ENCODE measurements around the gene SPOP. TPM values are rescaled to one million over a fixed set of nuclear protein-coding genes. Genes with fewer than 3 reads are reported as not detected.
A peak's percentile ranks its signal among the peaks of the same experiment; 100 is the strongest.

Gene SPOP
- total and polyA plus RNA-seq, 2 experiments from 2014 or later: 13.9 to 18.6 TPM

DNA sequence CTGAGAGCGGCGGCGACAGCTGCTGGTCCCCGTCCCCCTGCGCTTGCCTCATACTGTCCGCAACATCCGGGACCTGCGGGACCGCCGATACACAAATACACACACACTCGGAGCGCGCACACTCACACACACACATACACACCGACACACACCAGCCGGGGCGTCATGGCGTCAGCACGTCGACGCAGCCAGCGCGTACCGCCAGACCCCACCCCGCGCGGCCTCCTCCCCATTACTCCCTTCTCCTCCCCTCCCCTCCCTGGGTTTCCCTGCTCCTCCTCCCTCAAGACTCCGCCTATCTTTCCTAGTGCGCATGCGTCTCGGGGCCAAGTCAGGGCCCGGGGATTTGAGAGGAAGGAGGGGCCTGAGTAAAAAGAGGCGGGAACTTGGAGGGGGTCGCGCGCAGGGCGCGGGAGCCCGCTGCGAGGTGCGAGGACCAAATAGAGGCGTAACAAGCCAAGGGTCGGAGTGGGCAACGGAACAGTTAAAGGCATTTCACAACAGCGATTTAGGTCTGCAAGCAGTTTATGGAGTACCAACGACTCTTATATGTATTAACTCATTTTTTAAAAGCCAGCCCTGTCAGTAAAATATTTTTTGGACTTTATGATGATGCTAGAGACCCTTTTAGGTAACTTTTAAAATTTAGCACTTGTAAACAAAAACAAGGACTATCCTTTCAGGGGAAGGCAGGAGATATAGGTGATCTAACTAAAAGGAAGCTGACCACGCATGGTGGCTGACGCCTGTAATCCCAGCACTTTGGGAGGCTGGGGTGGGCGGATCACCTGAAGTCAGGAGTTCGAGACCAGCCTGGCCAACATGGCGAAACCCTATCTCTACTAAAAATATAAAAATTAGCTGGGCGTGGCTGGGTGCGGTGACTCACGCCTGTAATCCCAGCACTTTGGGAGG is at the start of gene SPOP (continued):
- TF ChIP-seq ZNF331 (CRISPR knock-in tag; IDR thresholded peaks at IDR 0.05; ENCODE audit: low read depth): peak; percentile 21; the same call in 1 of the 2 replicates

DNA sequence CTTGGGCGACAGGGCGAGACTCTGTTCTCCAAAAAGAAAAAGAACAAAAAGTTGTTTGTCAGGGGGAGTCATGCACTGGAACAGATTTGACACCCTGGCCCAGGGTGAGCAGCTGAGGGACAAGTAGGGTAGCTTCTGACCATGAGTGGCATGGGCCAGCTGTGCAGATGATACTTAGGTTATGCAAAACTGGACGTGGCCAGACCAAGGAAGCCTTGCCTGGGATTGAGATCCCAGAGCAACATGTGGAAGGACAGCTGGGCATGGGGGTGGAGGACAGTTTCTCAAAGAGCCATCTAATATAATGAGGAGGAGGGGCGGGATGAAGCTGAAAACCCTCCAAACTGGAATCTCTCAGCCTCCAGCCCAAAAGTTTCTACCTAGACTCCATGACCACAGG is 49.5 kb upstream of the SPOP start:
- H3F3A ChIP-seq (replicated peaks; ENCODE audit: low read depth): 0 out of 2 replicates have a peak, but pooled peaks cover 3% of the 10 kb centered on the region
- H3K4me1 Mint-ChIP-seq: peaks cover 4% of the 10 kb centered on the region; the same call in 2 of the 3 replicates
- H3K36me3 Mint-ChIP-seq (ENCODE audit: low read depth): peaks cover 27% of the 10 kb centered on the region
- TF ChIP-seq JUNB (IDR thresholded peaks at IDR 0.05; ENCODE audit: unreplicated experiment) (no peak), STAT1 (IDR thresholded peaks at IDR 0.05; ENCODE audit: unreplicated experiment) (no peak), NANOG (IDR thresholded peaks at IDR 0.05; ENCODE audit: borderline replicate concordance) (no peak), ZNF114 (CRISPR knock-in tag; IDR thresholded peaks at IDR 0.05) (no peak)
- TF ChIP-seq, protein P1, sequence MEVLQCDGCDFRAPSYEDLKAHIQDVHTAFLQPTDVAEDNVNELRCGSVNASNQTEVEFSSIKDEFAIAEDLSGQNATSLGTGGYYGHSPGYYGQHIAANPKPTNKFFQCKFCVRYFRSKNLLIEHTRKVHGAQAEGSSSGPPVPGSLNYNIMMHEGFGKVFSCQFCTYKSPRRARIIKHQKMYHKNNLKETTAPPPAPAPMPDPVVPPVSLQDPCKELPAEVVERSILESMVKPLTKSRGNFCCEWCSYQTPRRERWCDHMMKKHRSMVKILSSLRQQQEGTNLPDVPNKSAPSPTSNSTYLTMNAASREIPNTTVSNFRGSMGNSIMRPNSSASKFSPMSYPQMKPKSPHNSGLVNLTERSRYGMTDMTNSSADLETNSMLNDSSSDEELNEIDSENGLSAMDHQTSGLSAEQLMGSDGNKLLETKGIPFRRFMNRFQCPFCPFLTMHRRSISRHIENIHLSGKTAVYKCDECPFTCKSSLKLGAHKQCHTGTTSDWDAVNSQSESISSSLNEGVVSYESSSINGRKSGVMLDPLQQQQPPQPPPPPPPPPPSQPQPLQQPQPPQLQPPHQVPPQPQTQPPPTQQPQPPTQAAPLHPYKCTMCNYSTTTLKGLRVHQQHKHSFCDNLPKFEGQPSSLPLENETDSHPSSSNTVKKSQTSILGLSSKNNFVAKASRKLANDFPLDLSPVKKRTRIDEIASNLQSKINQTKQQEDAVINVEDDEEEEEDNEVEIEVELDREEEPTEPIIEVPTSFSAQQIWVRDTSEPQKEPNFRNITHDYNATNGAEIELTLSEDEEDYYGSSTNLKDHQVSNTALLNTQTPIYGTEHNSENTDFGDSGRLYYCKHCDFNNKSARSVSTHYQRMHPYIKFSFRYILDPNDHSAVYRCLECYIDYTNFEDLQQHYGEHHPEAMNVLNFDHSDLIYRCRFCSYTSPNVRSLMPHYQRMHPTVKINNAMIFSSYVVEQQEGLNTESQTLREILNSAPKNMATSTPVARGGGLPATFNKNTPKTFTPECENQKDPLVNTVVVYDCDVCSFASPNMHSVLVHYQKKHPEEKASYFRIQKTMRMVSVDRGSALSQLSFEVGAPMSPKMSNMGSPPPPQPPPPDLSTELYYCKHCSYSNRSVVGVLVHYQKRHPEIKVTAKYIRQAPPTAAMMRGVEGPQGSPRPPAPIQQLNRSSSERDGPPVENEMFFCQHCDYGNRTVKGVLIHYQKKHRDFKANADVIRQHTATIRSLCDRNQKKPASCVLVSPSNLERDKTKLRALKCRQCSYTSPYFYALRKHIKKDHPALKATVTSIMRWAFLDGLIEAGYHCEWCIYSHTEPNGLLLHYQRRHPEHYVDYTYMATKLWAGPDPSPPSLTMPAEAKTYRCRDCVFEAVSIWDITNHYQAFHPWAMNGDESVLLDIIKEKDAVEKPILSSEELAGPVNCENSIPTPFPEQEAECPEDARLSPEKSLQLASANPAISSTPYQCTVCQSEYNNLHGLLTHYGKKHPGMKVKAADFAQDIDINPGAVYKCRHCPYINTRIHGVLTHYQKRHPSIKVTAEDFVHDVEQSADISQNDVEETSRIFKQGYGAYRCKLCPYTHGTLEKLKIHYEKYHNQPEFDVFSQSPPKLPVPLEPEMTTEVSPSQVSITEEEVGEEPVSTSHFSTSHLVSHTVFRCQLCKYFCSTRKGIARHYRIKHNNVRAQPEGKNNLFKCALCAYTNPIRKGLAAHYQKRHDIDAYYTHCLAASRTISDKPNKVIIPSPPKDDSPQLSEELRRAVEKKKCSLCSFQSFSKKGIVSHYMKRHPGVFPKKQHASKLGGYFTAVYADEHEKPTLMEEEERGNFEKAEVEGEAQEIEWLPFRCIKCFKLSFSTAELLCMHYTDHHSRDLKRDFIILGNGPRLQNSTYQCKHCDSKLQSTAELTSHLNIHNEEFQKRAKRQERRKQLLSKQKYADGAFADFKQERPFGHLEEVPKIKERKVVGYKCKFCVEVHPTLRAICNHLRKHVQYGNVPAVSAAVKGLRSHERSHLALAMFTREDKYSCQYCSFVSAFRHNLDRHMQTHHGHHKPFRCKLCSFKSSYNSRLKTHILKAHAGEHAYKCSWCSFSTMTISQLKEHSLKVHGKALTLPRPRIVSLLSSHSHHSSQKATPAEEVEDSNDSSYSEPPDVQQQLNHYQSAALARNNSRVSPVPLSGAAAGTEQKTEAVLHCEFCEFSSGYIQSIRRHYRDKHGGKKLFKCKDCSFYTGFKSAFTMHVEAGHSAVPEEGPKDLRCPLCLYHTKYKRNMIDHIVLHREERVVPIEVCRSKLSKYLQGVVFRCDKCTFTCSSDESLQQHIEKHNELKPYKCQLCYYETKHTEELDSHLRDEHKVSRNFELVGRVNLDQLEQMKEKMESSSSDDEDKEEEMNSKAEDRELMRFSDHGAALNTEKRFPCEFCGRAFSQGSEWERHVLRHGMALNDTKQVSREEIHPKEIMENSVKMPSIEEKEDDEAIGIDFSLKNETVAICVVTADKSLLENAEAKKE (CRISPR knock-in tag; IDR thresholded peaks at IDR 0.05): no peak
- TF ChIP-seq, protein P2, sequence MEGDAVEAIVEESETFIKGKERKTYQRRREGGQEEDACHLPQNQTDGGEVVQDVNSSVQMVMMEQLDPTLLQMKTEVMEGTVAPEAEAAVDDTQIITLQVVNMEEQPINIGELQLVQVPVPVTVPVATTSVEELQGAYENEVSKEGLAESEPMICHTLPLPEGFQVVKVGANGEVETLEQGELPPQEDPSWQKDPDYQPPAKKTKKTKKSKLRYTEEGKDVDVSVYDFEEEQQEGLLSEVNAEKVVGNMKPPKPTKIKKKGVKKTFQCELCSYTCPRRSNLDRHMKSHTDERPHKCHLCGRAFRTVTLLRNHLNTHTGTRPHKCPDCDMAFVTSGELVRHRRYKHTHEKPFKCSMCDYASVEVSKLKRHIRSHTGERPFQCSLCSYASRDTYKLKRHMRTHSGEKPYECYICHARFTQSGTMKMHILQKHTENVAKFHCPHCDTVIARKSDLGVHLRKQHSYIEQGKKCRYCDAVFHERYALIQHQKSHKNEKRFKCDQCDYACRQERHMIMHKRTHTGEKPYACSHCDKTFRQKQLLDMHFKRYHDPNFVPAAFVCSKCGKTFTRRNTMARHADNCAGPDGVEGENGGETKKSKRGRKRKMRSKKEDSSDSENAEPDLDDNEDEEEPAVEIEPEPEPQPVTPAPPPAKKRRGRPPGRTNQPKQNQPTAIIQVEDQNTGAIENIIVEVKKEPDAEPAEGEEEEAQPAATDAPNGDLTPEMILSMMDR (conservative IDR thresholded peaks at IDR 0.05; ENCODE audit: low read depth in 2 of 2): no peak
- no peaks in the 10 kb centered on the region; the same call in 2 of the 3 replicates for H3K9me3 Mint-ChIP-seq
- no peak for DNase-seq (ENCODE audit: low spot score)
- H3K9me2 ChIP-seq (ENCODE audit: insufficient read depth): no peaks in the 10 kb centered on the region
- H4K20me1 ChIP-seq (replicated peaks; ENCODE audit: insufficient read depth): peaks cover 30% of the 10 kb centered on the region
- no peak overlapping the region for H2AFZ ChIP-seq
- H3K4me2 ChIP-seq: no peak overlapping the region
- H3K27ac Mint-ChIP-seq: no peak overlapping the region
- no peak overlapping the region for H3K27ac ChIP-seq (ENCODE audit: low read depth)
- H3K27me3 ChIP-seq (ENCODE audit: insufficient read depth): no peaks in the 10 kb centered on the region
- ATAC-seq: no peak
- H3K4me3 ChIP-seq: no peak overlapping the region
- no peaks in the 10 kb centered on the region for H3K4me1 ChIP-seq (ENCODE audit: insufficient read depth)
- no peaks in the 10 kb centered on the region; the same call in 1 of the 2 replicates for H3K36me3 ChIP-seq (ENCODE audit: insufficient read depth)
- peaks cover 25% of the 10 kb centered on the region for H3K79me2 ChIP-seq (replicated peaks; ENCODE audit: insufficient read depth)
- H3K4me3 Mint-ChIP-seq: no peak overlapping the region
- H3K27me3 Mint-ChIP-seq (ENCODE audit: insufficient read depth, low read depth, poor library complexity): peaks cover 4% of the 10 kb centered on the region

All from GM23338 (cell line).